HG02678 (cell line): Measurements from ENCODE around the gene NEK11.
A peak's percentile ranks its signal among the peaks of the same experiment; 100 is the strongest.

Experiments
- ATAC-seq: cut with Tn5 transposase; IDR thresholded peaks from one replicate; pipeline ENCODE4 v1.9.1; 2021; ENCODE audit warnings: mild to moderate bottlenecking, moderate library complexity; ENCODE audit not compliant: unreplicated experiment

NEK11 gene, protein sequence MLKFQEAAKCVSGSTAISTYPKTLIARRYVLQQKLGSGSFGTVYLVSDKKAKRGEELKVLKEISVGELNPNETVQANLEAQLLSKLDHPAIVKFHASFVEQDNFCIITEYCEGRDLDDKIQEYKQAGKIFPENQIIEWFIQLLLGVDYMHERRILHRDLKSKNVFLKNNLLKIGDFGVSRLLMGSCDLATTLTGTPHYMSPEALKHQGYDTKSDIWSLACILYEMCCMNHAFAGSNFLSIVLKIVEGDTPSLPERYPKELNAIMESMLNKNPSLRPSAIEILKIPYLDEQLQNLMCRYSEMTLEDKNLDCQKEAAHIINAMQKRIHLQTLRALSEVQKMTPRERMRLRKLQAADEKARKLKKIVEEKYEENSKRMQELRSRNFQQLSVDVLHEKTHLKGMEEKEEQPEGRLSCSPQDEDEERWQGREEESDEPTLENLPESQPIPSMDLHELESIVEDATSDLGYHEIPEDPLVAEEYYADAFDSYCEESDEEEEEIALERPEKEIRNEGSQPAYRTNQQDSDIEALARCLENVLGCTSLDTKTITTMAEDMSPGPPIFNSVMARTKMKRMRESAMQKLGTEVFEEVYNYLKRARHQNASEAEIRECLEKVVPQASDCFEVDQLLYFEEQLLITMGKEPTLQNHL

DNA sequence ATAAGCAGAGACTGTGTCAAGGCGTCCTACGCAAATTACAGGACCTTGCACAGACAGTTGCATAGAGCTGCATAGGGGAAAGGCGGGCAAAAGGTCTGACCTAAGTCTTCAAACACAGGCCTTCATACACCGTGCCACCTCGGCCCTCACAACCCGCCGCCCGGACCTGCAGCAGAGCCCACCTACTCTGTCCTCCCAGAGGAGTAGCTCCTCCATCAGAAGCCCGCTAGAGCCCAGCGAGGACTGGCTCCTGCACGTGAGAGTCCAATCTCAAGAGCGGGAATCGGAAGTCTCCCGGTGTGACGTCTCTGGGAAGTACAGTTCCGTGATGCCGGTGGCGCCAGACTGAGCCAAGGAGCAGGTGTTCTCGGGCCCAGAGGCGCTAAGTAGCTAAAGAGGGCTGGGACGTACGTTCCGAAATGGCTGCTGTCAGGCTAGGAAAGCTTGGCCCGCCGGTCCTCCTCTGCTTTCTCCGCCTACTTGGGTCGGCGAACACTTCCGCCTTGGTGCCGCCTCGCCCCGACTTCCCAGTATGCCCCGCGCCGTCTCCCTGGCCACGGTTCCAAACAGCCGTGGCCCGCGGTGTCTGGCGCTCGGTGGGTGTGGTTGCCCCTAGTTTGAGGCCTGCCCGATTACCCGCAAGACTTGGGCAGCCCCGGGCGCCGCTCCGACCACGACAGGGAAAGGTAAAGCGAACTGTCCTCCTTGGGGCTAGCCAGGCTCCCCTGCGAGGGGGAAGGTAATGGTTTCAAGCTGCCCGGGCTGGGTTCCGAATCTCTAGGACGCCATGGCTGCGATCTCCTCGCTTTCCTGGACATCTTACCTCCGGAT, at the start of gene NEK11, which contains the start of gene ASTE1:
NEK11 (plus strand) TSS at position 557 of the 831 bp plus-strand sequence. CDS start 2,832 bp downstream, outside the sequence.
ASTE1 (minus strand) TSS at position 505 of the 831 bp plus-strand sequence. CDS start 1,519 bp downstream, outside the sequence.
- peak; percentile 99 for ATAC-seq

DNA sequence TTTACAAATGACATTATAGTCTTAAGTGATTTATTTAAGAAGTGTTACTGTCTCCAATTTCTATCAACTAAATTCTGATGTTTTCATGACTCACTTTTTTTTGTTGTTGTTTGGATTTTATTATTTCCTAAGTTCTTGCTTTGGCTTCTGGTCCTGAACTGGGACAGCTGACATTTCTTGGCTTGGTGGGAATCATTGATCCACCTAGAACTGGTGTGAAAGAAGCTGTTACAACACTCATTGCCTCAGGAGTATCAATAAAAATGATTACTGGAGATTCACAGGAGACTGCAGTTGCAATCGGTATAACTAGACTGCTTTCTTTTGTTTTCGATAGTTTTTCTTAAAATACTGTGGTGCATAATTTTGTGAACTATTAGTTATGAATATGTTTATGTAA, 47.6 kb upstream of the NEK11 start:
- ATAC-seq, result no peak

DNA sequence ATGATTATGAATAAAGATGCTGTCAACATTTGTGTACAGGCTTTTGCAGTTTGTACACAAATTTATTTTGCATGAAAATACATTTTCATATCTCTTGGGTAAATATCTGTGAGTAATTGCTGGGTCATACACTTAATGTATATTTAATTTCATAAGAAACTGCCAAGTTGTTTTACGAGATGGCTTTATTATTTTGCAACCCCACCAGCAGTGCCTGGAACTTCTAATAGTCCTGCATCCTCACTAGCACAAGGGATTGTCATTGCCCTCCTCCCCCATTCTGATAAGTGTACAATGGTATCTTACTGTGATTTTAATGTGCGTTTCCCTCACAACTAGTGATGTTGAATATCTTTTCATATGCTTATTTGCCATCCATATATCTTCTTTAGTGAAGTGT, 45.2 kb upstream of the NEK11 start:
- ATAC-seq, result no peak

DNA sequence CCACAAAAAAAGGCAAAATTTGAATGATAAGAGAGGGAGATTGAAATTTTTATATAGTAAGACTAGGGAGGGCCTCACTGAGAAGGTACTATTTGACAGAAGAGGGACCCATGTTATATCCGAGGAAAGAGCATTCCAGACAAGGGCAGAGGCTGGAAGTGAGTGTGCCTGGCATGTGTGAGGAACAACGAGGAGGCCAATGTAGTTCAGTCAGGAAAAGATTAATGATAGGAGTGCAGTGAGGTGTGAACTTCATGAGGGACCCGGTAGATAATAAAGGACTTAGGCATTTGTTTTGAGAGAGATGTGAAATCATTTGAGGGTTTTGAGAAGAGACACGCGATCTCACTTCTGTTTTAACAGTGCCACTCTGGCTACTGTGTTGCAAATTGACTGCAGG, 36.4 kb upstream of the NEK11 start:
- ATAC-seq, result no peak

DNA sequence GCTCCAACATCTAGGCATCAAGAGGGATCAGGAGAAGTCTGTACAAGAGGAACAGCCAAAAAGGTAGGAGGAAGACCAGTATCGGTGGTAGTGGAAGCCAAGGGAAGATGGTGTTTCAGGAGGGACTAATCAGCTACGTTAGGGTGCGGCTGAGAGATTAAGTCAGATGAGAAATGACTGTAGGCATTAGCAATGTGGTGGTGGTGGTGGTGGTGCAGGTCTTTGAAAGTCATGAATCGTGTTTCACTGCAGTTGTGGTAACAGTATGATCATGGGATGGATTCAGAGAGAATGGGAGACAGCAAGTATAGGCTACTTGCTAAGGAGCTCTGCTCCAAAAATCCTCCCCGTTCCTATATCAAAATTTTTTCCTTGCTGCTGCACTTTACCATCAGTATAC, 35.6 kb upstream of the NEK11 start:
- no peak for ATAC-seq

DNA sequence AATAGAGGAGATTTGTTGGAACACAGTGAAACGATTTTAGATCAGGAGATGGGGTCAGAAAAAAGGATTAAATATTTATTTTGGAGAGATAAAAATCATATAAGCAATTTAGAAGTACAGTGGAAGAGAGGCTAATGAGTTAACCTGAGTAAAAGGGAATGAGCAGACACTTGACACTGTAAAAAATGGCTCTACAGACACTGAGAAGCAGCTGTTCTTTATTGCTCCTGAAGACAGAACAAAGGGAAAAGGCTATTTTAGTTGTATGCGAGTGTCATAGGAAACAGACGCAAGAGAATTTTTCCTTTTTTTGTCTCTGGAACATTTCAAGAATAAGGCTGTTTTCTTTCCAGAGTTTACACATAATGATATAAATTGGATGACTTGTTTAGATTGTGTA, 34.3 kb upstream of the NEK11 start:
- no peak for ATAC-seq

DNA sequence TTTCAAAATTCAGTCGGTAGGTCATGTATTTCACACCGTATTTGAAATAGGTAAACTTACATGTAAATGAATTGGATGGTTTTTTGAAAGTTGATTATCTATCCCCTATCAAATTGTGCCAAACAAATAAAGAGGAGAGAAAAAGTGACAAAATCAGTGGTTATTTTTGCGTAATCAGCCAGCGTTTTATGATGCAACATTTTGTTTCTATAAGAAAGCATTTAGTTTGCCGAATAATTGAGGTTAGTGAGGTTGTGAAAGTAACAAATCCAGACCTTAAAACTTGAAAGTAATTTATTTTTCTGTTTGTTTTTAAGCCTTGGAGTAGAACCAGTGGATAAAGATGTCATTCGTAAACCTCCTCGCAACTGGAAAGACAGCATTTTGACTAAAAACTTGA, 29.4 kb upstream of the NEK11 start:
- ATAC-seq, result no peak

DNA sequence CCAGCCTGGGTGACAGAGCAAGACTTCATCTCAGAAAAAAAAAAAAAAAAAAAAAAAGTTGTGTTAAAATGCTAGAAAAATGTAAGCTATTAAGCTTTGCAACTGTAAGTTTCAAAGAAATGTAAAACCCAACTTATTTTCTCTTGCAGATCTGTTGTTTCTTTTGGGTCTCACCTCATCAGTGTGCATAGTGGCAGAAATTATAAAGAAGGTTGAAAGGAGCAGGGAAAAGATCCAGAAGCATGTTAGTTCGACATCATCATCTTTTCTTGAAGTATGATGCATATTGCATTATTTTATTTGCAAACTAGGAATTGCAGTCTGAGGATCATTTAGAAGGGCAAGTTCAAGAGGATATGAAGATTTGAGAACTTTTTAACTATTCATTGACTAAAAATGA, 25.6 kb upstream of the NEK11 start:
- ATAC-seq, result no peak

DNA sequence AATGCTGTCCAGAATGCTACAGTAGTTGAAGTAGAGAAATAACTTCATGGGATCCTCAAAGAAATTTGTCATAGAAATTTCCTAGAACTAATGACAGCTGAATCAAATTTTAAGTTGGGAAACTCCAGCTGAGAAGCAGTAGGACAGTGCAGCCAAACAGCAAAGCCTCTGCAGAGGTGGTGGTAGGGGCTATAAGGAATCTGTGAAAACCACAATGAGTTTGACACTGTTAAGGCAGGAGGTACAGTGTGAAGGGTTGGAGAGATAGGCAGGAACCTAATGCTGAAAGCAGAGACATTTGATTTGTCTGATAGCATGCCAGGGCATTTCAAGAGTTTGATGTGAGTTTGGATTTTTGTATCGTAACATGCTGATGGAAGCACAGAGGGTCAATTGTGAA, 22.1 kb upstream of the NEK11 start:
- ATAC-seq, result no peak

DNA sequence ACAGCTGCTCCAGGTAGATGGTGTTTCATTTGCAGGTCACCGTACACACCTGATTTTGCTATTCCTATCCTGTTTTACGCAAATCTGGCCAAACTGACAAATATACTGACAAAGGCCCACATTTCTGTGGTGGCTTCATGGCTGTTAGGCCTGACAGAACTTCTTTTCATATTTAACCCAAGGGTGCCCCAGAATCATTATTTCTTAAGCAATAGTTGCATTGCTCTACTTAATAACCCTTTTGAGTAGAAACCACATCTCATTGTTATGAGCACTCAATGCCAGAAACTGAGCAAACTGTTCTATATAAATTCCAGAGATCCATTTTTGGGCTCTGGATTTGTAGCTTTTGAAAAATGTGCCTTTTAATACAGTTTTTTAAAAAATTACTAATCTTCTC, 19.4 kb upstream of the NEK11 start:
- no peak for ATAC-seq

DNA sequence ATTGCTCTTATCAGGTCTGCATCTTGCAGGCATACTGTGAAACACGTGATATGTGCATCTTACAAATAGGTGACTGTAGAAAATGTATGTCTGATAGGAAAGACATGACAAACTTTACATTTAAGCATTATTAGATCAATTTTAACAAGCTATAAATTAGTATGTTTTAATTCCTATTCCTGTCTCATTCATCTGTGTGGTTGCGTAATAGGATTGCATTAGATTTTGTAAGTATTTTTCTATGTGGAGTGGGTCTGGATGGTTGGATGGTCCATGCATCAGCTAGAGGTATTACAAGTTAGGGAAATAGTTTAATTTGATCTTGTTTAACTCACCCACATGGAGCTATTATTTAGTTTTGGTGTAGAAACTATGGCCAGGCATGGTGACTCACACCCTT, 18.9 kb upstream of the NEK11 start:
- ATAC-seq, result no peak

DNA sequence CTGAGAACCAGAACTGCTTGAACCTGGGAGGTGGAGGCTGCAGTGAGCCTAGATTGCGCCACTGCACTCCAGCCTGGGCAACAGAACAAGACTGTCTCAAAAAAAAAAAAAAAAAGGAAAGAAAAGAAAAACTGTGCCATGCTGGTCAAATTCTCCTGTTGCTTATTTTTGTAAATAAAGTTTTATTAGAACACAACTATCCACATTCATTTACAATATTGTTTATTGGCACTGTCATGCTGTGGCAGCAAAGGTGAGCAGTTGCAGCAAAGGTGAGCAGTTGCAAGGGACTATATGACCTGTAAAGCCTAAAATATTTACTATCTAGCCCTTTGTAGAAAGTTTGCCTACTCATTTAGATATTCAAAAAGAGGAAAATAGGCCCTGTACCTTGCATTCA, 18.4 kb upstream of the NEK11 start:
- ATAC-seq, result no peak

DNA sequence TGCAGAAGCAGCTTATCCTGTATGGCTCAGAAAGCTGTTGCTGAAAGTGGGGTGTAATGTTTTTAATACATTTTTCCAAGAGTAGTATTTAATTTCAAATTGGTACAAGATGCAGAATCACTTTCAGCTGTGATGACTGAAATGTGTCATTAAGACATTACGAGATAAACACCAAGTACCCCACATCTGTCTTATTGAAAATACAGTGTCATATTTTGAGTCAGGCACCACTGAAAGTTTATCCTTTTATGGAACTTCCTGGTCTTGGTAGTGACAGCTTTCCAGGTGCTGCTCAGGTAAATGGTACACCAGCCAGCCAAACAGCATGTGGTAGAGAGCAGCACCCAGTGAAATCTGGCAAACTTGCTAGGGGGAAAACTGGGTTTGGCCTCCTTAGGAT, 17.0 kb upstream of the NEK11 start:
- no peak for ATAC-seq

DNA sequence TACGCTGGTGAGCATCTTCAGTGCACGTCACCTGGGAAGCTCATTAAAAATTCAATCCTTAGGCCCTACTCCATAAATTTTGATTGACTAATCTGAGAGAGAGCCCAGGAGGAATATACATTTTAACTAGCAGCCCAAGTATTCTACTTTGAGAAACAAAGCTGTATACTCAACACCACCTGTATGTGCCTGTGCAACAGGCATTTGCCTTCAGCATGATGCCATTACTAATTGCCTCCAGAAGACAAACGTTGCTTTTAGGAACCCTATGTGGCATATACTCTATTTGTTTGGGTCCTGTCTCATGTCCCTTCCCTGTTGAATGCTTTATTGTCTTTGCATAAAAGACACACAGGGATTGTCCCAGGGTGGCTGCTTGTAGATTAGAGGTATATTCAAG, 7.7 kb upstream of the NEK11 start:
- ATAC-seq, result no peak

DNA sequence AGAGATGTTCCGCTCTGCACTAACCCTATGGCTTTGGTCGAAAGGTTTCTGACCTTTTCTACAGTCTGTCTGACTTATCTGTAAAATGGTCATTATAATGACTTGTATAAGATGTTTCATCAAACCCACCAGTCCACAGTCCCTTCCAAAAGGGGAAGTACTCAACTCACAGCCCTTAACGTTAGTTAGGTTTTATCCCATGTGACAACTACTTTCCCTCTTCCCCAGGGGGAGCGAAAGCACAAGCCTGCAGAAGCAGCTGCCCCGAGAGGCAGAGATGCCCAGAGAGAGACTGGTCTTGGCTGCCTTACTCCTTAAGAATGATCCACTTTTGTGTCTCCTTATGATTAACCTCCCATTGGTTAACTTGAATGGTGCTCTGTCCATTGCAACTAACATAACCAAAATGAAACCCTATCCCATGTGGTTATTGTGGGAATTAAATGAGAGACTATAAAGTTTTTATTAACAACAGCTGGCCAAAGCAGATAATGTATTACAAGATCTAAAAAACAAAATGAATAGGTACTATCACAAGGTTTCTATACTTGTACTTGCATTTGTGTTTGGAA, 6.5 kb upstream of the NEK11 start:
- peak; percentile 52 for ATAC-seq

DNA sequence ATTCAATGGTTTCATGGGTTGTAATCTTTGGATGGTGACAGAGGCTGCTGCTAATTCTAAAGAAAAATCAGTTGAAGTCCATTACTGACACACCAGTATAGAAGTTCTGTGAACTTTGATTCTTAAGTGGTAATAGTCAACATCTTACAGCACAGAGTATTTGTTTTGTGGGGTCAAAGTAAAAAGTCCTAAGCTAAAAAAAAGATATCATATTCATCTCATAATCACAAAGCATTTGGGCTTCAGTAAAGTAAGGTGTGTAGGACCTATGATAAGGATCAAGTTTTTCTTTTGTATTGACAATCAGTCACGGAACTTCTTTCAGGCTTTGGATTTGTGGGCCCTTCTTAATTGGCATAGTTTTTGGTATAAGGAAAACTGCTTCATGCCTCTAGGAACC, 1.1 kb upstream of the NEK11 start:
- no peak for ATAC-seq

DNA sequence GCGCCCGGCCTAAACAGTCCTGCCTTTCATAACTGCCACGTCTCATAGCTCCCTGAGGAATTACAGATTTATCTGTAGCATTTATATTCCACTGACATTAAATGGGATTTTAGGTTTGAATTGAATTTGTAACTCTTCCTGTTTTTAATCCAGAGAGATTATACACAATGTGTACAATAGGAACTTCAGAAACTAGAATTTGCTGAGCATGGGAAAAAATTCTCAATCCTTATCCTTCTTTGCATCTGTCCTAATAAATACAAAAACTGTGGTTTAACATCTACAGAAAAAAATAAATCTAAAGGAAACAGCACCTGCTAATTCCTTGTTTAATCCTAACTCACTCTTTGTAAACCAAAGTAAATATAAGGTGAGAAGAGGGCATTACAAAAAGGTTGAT, 2.2 kb downstream of the NEK11 start:
- ATAC-seq, result no peak

DNA sequence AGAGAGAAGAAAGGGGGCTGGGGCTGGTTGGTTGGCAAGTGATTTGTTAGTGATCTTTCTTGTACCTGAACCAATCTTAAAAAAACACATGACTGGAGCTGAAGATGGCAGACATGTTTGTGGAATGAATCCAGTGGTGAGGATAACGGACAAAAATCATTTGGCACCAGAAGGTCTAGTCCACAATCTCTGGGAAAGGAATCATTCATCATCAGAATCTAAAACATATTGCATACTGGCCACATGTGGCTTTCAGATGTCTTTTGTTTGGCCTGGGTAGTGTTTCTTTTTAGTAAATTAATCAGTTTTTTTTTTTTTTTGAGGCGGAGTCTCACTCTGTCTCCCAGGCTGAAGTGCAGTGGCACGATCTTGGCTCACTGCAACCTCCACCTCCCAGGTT, 5.0 kb downstream of the NEK11 start:
- no peak for ATAC-seq

DNA sequence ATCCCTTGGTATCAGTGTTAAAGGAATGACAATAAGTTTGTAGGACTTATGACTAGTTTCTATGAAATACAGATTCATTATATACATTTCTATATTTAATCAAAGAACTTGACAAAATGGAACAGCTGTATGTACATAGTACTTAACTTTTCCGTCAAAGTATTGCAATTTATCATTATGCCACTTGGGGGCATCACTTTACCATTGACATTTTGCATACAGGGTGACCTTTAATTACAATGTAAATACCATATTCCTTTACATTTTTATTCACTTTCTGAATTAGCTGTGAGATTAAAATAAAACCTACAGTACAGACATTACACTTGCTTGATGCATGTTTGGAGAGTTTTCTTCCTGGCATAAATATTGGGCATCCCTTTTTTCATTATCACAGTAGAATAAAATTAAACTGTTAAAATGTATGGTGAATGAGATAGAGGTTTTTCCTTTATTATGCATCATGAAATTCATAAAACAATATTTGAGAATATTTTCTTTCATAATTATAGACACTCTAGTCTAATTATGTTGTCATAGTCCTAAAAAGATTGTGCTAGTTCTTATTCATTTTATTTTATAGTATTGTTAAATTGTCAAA, 6.9 kb downstream of the NEK11 start:
- peak; percentile 62 for ATAC-seq

DNA sequence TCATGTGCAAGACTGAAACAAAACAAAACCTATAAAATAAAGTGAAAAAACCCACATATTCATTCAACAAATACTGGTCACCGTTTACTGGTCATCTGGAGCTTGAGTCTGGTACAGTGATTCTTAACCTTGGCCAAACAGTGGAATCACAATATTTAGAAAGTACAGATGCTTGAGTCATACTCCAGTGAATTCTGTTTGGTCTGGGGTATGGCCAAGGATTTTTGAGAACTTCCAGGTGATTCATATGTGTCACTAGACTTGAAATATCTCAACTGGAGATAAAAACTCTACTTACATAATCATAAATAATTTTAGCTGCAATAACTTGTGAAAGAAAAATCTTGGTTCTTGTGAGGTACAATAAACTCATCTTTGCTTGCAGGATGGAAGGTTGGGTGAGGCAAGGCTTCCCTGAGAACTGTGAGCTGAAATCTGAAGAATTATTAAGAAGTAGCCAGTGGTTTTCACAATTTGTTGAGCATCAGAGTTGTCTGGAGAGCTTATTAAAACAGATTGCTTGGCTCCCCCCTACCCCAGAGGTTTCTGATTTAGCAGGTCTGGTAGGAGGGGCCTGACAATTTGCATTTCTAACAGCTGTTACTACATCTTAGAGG, 9.6 kb downstream of the NEK11 start:
- ATAC-seq, result no peak
